Muscle of leg (tissue), 11 donors: ENCODE results near the gene CEBPA. TPM values are rescaled to one million over a fixed set of nuclear protein-coding genes. Genes with fewer than 3 reads are reported as not detected.

ENCODE experiments used
- DNase-seq: peaks from one replicate; pipeline ENCODE4 v3.0.0; 2013
- H3K27ac ChIP-seq: one replicate; pipeline ENCODE4 v1.5.1; 2013; ENCODE audit warnings: mild to moderate bottlenecking, low read length, control low read depth
- H3K27me3 ChIP-seq: one replicate; pipeline ENCODE4 v1.6.1; 2013; ENCODE audit warnings: low read length; ENCODE audit not compliant: control insufficient read depth, insufficient read depth
- H3K36me3 ChIP-seq: one replicate; pipeline ENCODE4 v1.6.1; 2013; ENCODE audit warnings: low read length; ENCODE audit not compliant: control insufficient read depth, insufficient read depth
- H3K4me1 ChIP-seq: one replicate; pipeline ENCODE4 v1.6.1; 2013; ENCODE audit warnings: low read length; ENCODE audit not compliant: control insufficient read depth, insufficient read depth
- H3K4me3 ChIP-seq: one replicate; pipeline ENCODE4 v1.5.1; 2013; ENCODE audit warnings: low read length, control low read depth
- H3K9me3 ChIP-seq: replicated peaks from 2 replicates; pipeline ENCODE4 v1.6.1; 2013; ENCODE audit warnings: low read depth, low read length; ENCODE audit not compliant: control insufficient read depth
- WGBS: methylation state at CpG from one replicate; pipeline ENCODE4 v1.1.5; 2013; ENCODE audit warnings: missing lambda C conversion rate; ENCODE audit not compliant: insufficient coverage; 5-methylcytosine and 5-hydroxymethylcytosine counted together
- polyA plus RNA-seq, 8 donors: library from polyadenylated mRNA; unstranded; fragments of 120-200 nt; gene quantifications; one replicate each; pipeline versions ENCODE4 v1.2.1 to v1.2.3, GENCODE V29; 2013; ENCODE audit warnings: inconsistent platforms in 1 of 8, low replicate concordance in 1 of 8; ENCODE audit not compliant: insufficient read length in 8 of 8, insufficient read depth in 1 of 8
- total RNA-seq: library from RNA; stranded (reverse); fragments of 120-200 nt; gene quantifications from one replicate; pipeline ENCODE4 v1.2.4, GENCODE V29; 2013

The CEBPA gene
- total and polyA plus RNA-seq, 9 donors: 3.9 to 11.3 (median 5.4) TPM

- Histone ChIP-seq H3K36me3 (no peaks in the 10 kb centered on the region), H3K27me3 (peaks cover 51% of the 10 kb centered on the region), H3K9me3 (no peaks in the 10 kb centered on the region), H3K27ac (peak overlapping the region; percentile 82), H3K4me1 (peaks cover 40% of the 10 kb centered on the region), H3K4me3 (peak overlapping the region; percentile 80)
- under 1% methylated on average over 92 of the region's 92 CpGs for WGBS
- peak; percentile 90 for DNase-seq
These were observed 848 bp upstream of the CEBPA start for GRCh38 chr19:33302974-33303790.

GRCh38 chr19:33301900-33302174 lies 497 bp downstream of the CEBPA start:
- Histone ChIP-seq H3K4me3 (peak overlapping the region; percentile 22), H3K27ac (no peak overlapping the region), H3K4me1 (peaks cover 47% of the 10 kb centered on the region), H3K9me3 (no peaks in the 10 kb centered on the region), H3K27me3 (peaks cover 56% of the 10 kb centered on the region), H3K36me3 (no peaks in the 10 kb centered on the region)
- DNase-seq: no peak
- under 1% methylated on average over 41 of the region's 41 CpGs for WGBS

- Histone ChIP-seq H3K4me1 (peaks cover 51% of the 10 kb centered on the region), H3K27me3 (peaks cover 56% of the 10 kb centered on the region), H3K9me3 (no peaks in the 10 kb centered on the region), H3K27ac (no peak overlapping the region), H3K4me3 (peak overlapping the region; percentile 38), H3K36me3 (no peaks in the 10 kb centered on the region)
- DNase-seq: no peak
- WGBS: under 1% methylated on average over 91 of the region's 91 CpGs
These were observed 1.0 kb downstream of the CEBPA start for GRCh38 chr19:33301144-33301899.

GRCh38 chr19:33300894-33301143 lies 1.5 kb downstream of the CEBPA start:
- Histone ChIP-seq H3K36me3 (no peaks in the 10 kb centered on the region), H3K27ac (no peak overlapping the region), H3K4me3 (peak overlapping the region; percentile 38), H3K4me1 (peaks cover 52% of the 10 kb centered on the region), H3K9me3 (no peaks in the 10 kb centered on the region), H3K27me3 (peaks cover 56% of the 10 kb centered on the region)
- DNase-seq: no peak
- WGBS: 4% methylated on average over 3 of the region's 7 CpGs

- Histone ChIP-seq H3K4me1 (peaks cover 52% of the 10 kb centered on the region), H3K27me3 (peaks cover 55% of the 10 kb centered on the region), H3K4me3 (peak overlapping the region; percentile 38), H3K27ac (no peak overlapping the region), H3K36me3 (no peaks in the 10 kb centered on the region), H3K9me3 (no peaks in the 10 kb centered on the region)
- 62% methylated on average over 2 of the region's 25 CpGs for WGBS
- no peak for DNase-seq
These were observed 2.1 kb downstream of the CEBPA start for GRCh38 chr19:33300009-33300893.

GRCh38 chr19:33299051-33299688 lies 3.2 kb downstream of the CEBPA start:
- peaks cover 47% of the 10 kb centered on the region for H3K4me1 ChIP-seq
- no peak overlapping the region for H3K27ac ChIP-seq
- no peak overlapping the region for H3K4me3 ChIP-seq
- H3K9me3 ChIP-seq: no peaks in the 10 kb centered on the region
- WGBS: 62% methylated on average over 3 of the region's 8 CpGs
- H3K36me3 ChIP-seq: no peaks in the 10 kb centered on the region
- no peak for DNase-seq
- peaks cover 47% of the 10 kb centered on the region for H3K27me3 ChIP-seq

GRCh38 chr19:33298146-33298911 lies 4.0 kb downstream of the CEBPA start:
- 80% methylated on average over 12 of the region's 25 CpGs for WGBS
- no peaks in the 10 kb centered on the region for H3K36me3 ChIP-seq
- peaks cover 44% of the 10 kb centered on the region for H3K27me3 ChIP-seq
- H3K4me3 ChIP-seq: no peak overlapping the region
- no peak overlapping the region for H3K27ac ChIP-seq
- H3K4me1 ChIP-seq: peaks cover 46% of the 10 kb centered on the region
- H3K9me3 ChIP-seq: no peaks in the 10 kb centered on the region
- no peak for DNase-seq

GRCh38 chr19:33297401-33298145 lies 4.8 kb downstream of the CEBPA start:
- Histone ChIP-seq H3K9me3 (no peaks in the 10 kb centered on the region), H3K27ac (no peak overlapping the region), H3K4me3 (no peak overlapping the region), H3K36me3 (no peaks in the 10 kb centered on the region), H3K4me1 (peaks cover 51% of the 10 kb centered on the region), H3K27me3 (peaks cover 42% of the 10 kb centered on the region)
- WGBS: 74% methylated on average over 10 of the region's 11 CpGs
- no peak for DNase-seq

- Histone ChIP-seq H3K27ac (no peak overlapping the region), H3K36me3 (no peaks in the 10 kb centered on the region), H3K4me3 (no peak overlapping the region), H3K9me3 (no peaks in the 10 kb centered on the region), H3K4me1 (peaks cover 56% of the 10 kb centered on the region), H3K27me3 (peaks cover 45% of the 10 kb centered on the region)
- no CpG with 5 or more reads among the region's 14 CpGs for WGBS
- peak; percentile 91 for DNase-seq
These were observed 5.8 kb downstream of the CEBPA start for GRCh38 chr19:33296488-33296971.
